ENCODE data around the gene ZNF100.
"Not testable (repeated sequence)": the region's sequence is repeated elsewhere in the genome, so short reads cannot be mapped to it uniquely, and the experiment has no call there.

DNA sequence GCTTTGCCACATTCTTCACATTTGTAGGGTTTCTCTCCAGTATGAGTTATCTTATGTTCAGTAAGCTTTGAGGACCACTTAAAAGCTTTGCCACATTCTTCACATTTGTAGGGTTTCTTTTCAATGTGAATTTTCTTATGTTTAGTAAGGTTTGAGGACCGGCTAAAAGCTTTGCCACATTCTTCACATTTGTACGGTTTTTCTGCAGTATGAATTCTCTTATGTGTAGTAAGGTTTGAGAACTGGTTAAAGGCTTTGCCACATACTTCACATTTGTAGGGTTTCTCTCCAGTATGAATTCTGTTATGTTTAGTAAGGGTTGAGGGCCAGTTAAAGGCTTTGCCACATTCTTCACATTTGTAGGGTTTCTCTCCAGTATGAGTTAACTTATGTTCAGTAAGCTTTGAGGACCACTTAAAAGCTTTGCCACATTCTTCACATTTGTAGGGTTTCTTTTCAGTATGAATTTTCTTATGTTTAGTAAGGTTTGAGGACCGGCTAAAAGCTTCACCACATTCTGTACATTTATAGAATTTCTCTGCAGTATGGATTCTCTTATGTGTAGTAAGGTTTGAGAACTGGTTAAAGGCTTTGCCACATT, 41.1 kb upstream of the ZNF100 start:
- TF ChIP-seq, protein P1, sequence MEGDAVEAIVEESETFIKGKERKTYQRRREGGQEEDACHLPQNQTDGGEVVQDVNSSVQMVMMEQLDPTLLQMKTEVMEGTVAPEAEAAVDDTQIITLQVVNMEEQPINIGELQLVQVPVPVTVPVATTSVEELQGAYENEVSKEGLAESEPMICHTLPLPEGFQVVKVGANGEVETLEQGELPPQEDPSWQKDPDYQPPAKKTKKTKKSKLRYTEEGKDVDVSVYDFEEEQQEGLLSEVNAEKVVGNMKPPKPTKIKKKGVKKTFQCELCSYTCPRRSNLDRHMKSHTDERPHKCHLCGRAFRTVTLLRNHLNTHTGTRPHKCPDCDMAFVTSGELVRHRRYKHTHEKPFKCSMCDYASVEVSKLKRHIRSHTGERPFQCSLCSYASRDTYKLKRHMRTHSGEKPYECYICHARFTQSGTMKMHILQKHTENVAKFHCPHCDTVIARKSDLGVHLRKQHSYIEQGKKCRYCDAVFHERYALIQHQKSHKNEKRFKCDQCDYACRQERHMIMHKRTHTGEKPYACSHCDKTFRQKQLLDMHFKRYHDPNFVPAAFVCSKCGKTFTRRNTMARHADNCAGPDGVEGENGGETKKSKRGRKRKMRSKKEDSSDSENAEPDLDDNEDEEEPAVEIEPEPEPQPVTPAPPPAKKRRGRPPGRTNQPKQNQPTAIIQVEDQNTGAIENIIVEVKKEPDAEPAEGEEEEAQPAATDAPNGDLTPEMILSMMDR (conservative IDR thresholded peaks at IDR 0.05; ENCODE audit: low read length) = not testable (repeated sequence)
- not testable (repeated sequence) for TF ChIP-seq EZH2phosphoT487 (IDR thresholded peaks at IDR 0.05; ENCODE audit: borderline replicate concordance, low read depth, low read length)

Measured in OCI-LY7 (cell line).